Colonic mucosa (tissue), 4 donors: ENCODE results near the gene RNF38. TPM values are rescaled to one million over a fixed set of nuclear protein-coding genes. Genes with fewer than 3 reads are reported as not detected.
A peak's percentile ranks its signal among the peaks of the same experiment; 100 is the strongest.

Source experiments
- DNase-seq: peaks from one replicate; pipeline ENCODE4 v3.0.0-alpha.2; 2020
- H3K27ac ChIP-seq: fragments of 200-600 bp; one replicate; pipeline ENCODE4 v1.8.0; 2021
- H3K27me3 ChIP-seq: fragments of 200-600 bp; one replicate; pipeline ENCODE4 v1.8.0; 2021
- H3K36me3 ChIP-seq: fragments of 200-600 bp; one replicate; pipeline ENCODE4 v1.8.0; 2021
- H3K4me1 ChIP-seq: fragments of 200-600 bp; one replicate; pipeline ENCODE4 v1.8.0; 2021; ENCODE audit warnings: mild to moderate bottlenecking
- H3K4me3 ChIP-seq: fragments of 200-600 bp; one replicate; pipeline ENCODE4 v1.8.0; 2021
- H3K9ac ChIP-seq, 2 donors: one replicate each; pipeline ENCODE4 v1.7.0; 2013; ENCODE audit warnings: control low read depth in 2 of 2, low read depth in 2 of 2, low read length in 2 of 2
- H3K9me3 ChIP-seq: fragments of 200-600 bp; one replicate; pipeline ENCODE4 v1.8.0; 2021
- CTCF ChIP-seq: fragments of 200-600 bp; IDR thresholded peaks from one replicate; pipeline ENCODE4 v1.8.0; 2022; ENCODE audit warnings: antibody characterized with exemption, mild to moderate bottlenecking
- intact Hi-C: fragments of 100-400 bp; cut with DNase I; formaldehyde crosslinking; loops from one replicate; pipeline ENCODE4 v1.14.1; 2022
- total RNA-seq, 2 donors: library from RNA; stranded (reverse); fragmentation: NEBNext Ultra II Directional in 1 of 2; extraction: Animal tissue kit (Norgen Biotek cat#: 25700) in 1 of 2; gene quantifications; one replicate each; pipeline ENCODE4 v1.2.1, GENCODE V29; 2021
- donor health status: healthy.
- donor health status: DM: no; HTN: no; CAD: no.
- donor health status: DM: no; HTN: no; CAD: no.

Gene RNF38
- total RNA-seq, 2 donors from 2014 or later, result 28.9 to 39.2 TPM

DNA sequence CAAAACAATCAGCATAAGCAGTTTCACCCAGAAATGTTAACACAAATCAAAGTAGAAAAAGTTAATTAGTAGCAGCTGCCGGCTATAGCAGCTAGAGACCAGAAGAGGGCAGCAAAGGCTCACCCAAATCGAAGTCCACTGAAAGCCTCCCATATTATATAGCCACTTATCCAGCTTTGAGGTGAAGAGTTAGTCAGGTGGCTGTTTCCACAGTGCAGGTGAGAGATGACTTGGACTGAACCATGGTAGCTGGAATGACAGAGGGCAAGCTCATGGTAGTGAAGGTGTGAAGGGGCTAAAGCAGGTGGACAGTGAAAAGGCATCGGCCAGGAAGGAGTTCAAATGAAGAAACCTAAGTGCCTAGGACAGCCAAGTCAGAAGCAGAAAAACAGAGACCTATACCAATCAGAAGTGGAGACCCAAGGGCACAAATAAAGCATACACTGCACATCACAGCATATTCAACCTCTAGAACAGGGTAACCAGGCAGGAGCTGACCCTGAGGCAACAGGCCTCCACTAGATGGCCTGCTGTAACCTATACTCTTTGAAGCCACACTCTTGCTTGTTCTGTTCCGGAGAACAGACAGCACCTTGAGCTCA lies 7.2 kb upstream of the RNF38 start:
- no peak overlapping the region for H3K9ac ChIP-seq
- no peak overlapping the region for H3K27ac ChIP-seq
- no peaks in the 10 kb centered on the region for H3K4me1 ChIP-seq
- intact Hi-C loops, result loop anchor here (1.0 kb wide), 1 partner anchor 147 kb away; no protein-coding TSS in a partner anchor
- DNase-seq, result peak; percentile 47
- TF ChIP-seq CTCF, result peak; percentile 92
- H3K4me3 ChIP-seq, result no peak overlapping the region
- no peaks in the 10 kb centered on the region for H3K36me3 ChIP-seq
- H3K9me3 ChIP-seq, result no peaks in the 10 kb centered on the region
- H3K27me3 ChIP-seq, result no peaks in the 10 kb centered on the region

- Histone ChIP-seq H3K9ac (peak overlapping the region in 1 of 2 donors; percentile 21), H3K27ac (no peak overlapping the region), H3K27me3 (no peaks in the 10 kb centered on the region), H3K9me3 (no peaks in the 10 kb centered on the region), H3K4me3 (no peak overlapping the region), H3K36me3 (no peaks in the 10 kb centered on the region), H3K4me1 (peaks cover 6% of the 10 kb centered on the region)
- no peak for DNase-seq
- no peak for TF ChIP-seq CTCF
- intact Hi-C loops, result no loop called here
These were observed 2.5 kb upstream of the RNF38 start for GRCh38 chr9:36402536-36402935.

GRCh38 chr9:36401897-36402480 lies 1.9 kb upstream of the RNF38 start:
- H3K4me3 ChIP-seq, result no peak overlapping the region
- no peak for DNase-seq
- H3K4me1 ChIP-seq, result peaks cover 6% of the 10 kb centered on the region
- H3K9ac ChIP-seq, result peak overlapping the region in 1 of 2 donors; percentile 65
- intact Hi-C loops, result no loop called here
- TF ChIP-seq CTCF, result no peak
- H3K9me3 ChIP-seq, result no peaks in the 10 kb centered on the region
- no peaks in the 10 kb centered on the region for H3K36me3 ChIP-seq
- H3K27ac ChIP-seq, result peak overlapping the region; percentile 95
- no peaks in the 10 kb centered on the region for H3K27me3 ChIP-seq

- H3K36me3 ChIP-seq, result no peaks in the 10 kb centered on the region
- H3K9me3 ChIP-seq, result no peaks in the 10 kb centered on the region
- H3K9ac ChIP-seq, result peak overlapping the region; percentile 65 to 89
- H3K4me3 ChIP-seq, result peak overlapping the region; percentile 72
- peak; percentile 71 for DNase-seq
- no peaks in the 10 kb centered on the region for H3K27me3 ChIP-seq
- H3K4me1 ChIP-seq, result peaks cover 6% of the 10 kb centered on the region
- TF ChIP-seq CTCF, result no peak
- intact Hi-C loops, result no loop called here
- H3K27ac ChIP-seq, result peak overlapping the region; percentile 95
These were observed 1.2 kb upstream of the RNF38 start for GRCh38 chr9:36401164-36401740.

DNA sequence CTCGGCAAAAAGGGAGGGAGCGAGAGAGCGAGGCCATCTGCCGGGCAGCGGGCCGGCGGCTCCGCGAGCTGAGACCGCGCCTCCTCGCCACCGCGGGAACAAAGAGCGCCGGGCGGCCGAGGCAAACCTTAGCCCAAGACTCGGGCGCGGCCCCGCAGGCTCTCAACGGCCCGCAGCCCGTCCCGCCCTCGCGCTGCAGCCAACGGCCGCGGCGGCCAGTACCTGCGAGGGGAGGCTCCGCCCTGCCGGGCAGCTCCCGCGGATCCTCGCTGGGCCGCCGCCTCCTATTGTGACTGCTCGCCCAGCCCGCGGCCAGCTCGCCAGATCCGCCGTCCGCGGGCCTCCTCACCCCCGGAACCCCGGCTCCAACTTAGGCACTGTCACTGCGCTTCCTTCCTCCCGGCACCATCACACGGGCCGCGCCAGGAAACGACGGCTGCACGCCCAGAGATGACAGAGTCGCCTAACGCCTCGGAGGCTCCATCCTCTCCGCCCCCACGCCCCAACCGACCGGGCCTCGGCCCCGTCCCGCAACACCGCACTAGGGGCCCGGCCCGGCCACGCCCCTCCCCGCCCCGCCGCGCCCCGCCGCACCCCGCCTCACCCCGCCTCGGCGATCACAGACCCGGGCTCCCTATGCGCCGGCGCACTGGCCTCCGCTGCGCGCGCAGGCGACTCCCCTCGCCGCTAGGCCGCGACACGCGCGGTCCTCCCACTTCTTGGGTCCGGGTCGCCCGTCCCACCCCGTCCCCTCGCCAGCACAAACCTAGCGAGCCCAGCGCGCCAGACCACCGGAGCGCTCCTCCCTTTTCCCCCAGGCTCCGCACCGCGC lies 479 bp upstream of the RNF38 start:
- peak; percentile 89 for DNase-seq
- no peaks in the 10 kb centered on the region for H3K27me3 ChIP-seq
- peaks cover 6% of the 10 kb centered on the region for H3K4me1 ChIP-seq
- peak overlapping the region; percentile 72 for H3K4me3 ChIP-seq
- no peaks in the 10 kb centered on the region for H3K36me3 ChIP-seq
- no peaks in the 10 kb centered on the region for H3K9me3 ChIP-seq
- intact Hi-C loops, result no loop called here
- H3K9ac ChIP-seq, result peak overlapping the region; percentile 89 to 92
- peak overlapping the region; percentile 95 for H3K27ac ChIP-seq
- TF ChIP-seq CTCF, result no peak
